Heart right ventricle (tissue), 16 donors: ENCODE measurements around the gene LYRM2. TPM values are rescaled to one million over a fixed set of nuclear protein-coding genes. Genes with fewer than 3 reads are reported as not detected.
A peak's percentile ranks its signal among the peaks of the same experiment; 100 is the strongest.

Source experiments
- ATAC-seq, 8 donors: fragments of 200-7000 bp; cut with Tn5 transposase; one replicate each; pipeline ENCODE4 v1.9.1; 2020; ENCODE audit warnings: mild to moderate bottlenecking in 8 of 8, moderate library complexity in 8 of 8, moderate number of reproducible peaks in 1 of 8
- DNase-seq, 2 donors: peaks; one replicate each; pipeline ENCODE4 v3.0.0-alpha.2; 2020
- H3K27ac ChIP-seq, 10 donors: fragments of 200-600 bp; sonication (generic) in 2 of 10; one replicate each; pipeline versions ENCODE4 v1.5.0 to v1.8.0; 2020 to 2022; ENCODE audit warnings: mild to moderate bottlenecking in 3 of 10
- H3K27me3 ChIP-seq, 7 donors: fragments of 200-600 bp; one replicate each; pipeline ENCODE4 v1.8.0; 2021 to 2022; ENCODE audit warnings: mild to moderate bottlenecking in 2 of 7
- H3K36me3 ChIP-seq, 9 donors: fragments of 200-600 bp; sonication (generic) in 1 of 9; one replicate each; pipeline versions ENCODE4 v1.5.0 to v1.8.0; 2020 to 2022; ENCODE audit warnings: mild to moderate bottlenecking in 2 of 9
- H3K4me1 ChIP-seq, 9 donors: fragments of 200-600 bp; sonication (generic) in 1 of 9; one replicate each; pipeline versions ENCODE4 v1.5.0 to v1.8.0; 2020 to 2022; ENCODE audit warnings: mild to moderate bottlenecking in 4 of 9
- H3K4me3 ChIP-seq, 10 donors: fragments of 200-600 bp; sonication (generic) in 2 of 10; one replicate each; pipeline versions ENCODE4 v1.5.0 to v1.8.0; 2020 to 2022; ENCODE audit warnings: mild to moderate bottlenecking in 7 of 10, moderate library complexity in 2 of 10
- H3K9me3 ChIP-seq, 11 donors: fragments of 200-600 bp in 10 of 11; sonication (generic) in 2 of 11; one replicate each; pipeline versions ENCODE4 v1.5.0 to v1.8.0; 2013 to 2022; ENCODE audit warnings: mild to moderate bottlenecking in 2 of 11, control low read depth in 1 of 11, moderate library complexity in 1 of 11
- WGBS, 2 donors: extraction: QIAGEN DNeasy Blood & Tissue Kit; methylation state at CpG; one replicate each; pipeline ENCODE4 v1.1.7; 2013; ENCODE audit warnings: inconsistent platforms in 1 of 2; 5-methylcytosine and 5-hydroxymethylcytosine counted together
- intact Hi-C, 10 donors: fragments of 100-400 bp; cut with DNase I; formaldehyde crosslinking; loops; one replicate each; pipeline versions ENCODE4 v1.11.1 to v1.14.2; 2022
- polyA plus RNA-seq, 2 donors: library from polyadenylated mRNA; stranded (reverse); fragments of 200-250 nt; gene quantifications; one replicate each; pipeline ENCODE4 v1.2.3, GENCODE V29; 2013
- total RNA-seq, 10 donors: library from RNA; stranded (reverse); fragmentation: NEBNext Ultra II Directional in 3 of 10; extraction: Animal tissue kit (Norgen Biotek cat#: 25700) in 3 of 10; gene quantifications; one replicate each; pipeline versions ENCODE4 v1.2.1 to v1.2.4, GENCODE V29; 2021 to 2023
- TF ChIP-seq, protein P1 (sequence below), 9 donors: fragments of 200-600 bp; sonication (generic) in 2 of 9; IDR thresholded peaks; one replicate each; pipeline versions ENCODE4 v1.5.0 to v1.8.0; 2021 to 2022; ENCODE audit warnings: antibody characterized with exemption in 9 of 9, mild to moderate bottlenecking in 5 of 9, moderate library complexity in 1 of 9
- donor health status: Arrhythmogenic right ventricular cardiomyopathy.
- donor health status: ischemic (EF 13 %, LVEDD 7.1; RV severe dilation, severe dysfunction).
- donor health status: healthy with polysubstance abuse.
- donor health status: DM: no; HTN: yes; CAD: no.
- donor health status: DM: no; HTN: no; CAD: no.
- donor health status: ischemic (EF 25% LVEDD 6.9; RV normal size, moderate dysfunction).
- donor health status: ischemic (EF 25% LVEDD 5.7; RV mildly dilated, moderate dysfunction).
- donor health status: healthy.
- donor health status: DM: yes; HTN: yes; CAD: no.
- donor health status: Ischemic cardiomyopathy.
- donor health status: ischemic (EF 35%, LVEDD 5.7; RV mildly dilated, moderate dysfunction).
- donor health status: nonischemic (EF 11% LVEDD 7.7; RV severe dilation, severe dysfunction).
- donor health status: DM: yes; HTN: yes; CAD: no.
- donor health status: PGD.
- donor health status: ischemic (EF 29% LVEDD 5.4; RV normal size, mild dysfunction).
- donor health status: nonischemic (EF 23%, LVEDD 6.1; RV moderate dilation, normal function).

LYRM2 gene
- total and polyA plus RNA-seq, 12 donors: 10.9 to 58.2 (median 46.8) TPM

GRCh38 chr6:89678531-89678930 lies 40.0 kb upstream of the LYRM2 start:
- Histone ChIP-seq H3K4me1 (peaks cover 0 to 34% (median 15%) of the 10 kb centered on the region in 9 donors), H3K4me3 (no peak overlapping the region), H3K27ac (no peak overlapping the region), H3K9me3 (no peaks in the 10 kb centered on the region), H3K27me3 (no peaks in the 10 kb centered on the region), H3K36me3 (peaks cover 0 to 99% (median 20%) of the 10 kb centered on the region in 9 donors)
- DNase-seq: no peak
- intact Hi-C loops: no loop called here
- ATAC-seq: no peak
- TF ChIP-seq, protein P1, sequence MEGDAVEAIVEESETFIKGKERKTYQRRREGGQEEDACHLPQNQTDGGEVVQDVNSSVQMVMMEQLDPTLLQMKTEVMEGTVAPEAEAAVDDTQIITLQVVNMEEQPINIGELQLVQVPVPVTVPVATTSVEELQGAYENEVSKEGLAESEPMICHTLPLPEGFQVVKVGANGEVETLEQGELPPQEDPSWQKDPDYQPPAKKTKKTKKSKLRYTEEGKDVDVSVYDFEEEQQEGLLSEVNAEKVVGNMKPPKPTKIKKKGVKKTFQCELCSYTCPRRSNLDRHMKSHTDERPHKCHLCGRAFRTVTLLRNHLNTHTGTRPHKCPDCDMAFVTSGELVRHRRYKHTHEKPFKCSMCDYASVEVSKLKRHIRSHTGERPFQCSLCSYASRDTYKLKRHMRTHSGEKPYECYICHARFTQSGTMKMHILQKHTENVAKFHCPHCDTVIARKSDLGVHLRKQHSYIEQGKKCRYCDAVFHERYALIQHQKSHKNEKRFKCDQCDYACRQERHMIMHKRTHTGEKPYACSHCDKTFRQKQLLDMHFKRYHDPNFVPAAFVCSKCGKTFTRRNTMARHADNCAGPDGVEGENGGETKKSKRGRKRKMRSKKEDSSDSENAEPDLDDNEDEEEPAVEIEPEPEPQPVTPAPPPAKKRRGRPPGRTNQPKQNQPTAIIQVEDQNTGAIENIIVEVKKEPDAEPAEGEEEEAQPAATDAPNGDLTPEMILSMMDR (IDR thresholded peaks at IDR 0.05): no peak
- WGBS, 2 donors: 97 to 99% methylated on average over 3 of the region's 3 CpGs

DNA sequence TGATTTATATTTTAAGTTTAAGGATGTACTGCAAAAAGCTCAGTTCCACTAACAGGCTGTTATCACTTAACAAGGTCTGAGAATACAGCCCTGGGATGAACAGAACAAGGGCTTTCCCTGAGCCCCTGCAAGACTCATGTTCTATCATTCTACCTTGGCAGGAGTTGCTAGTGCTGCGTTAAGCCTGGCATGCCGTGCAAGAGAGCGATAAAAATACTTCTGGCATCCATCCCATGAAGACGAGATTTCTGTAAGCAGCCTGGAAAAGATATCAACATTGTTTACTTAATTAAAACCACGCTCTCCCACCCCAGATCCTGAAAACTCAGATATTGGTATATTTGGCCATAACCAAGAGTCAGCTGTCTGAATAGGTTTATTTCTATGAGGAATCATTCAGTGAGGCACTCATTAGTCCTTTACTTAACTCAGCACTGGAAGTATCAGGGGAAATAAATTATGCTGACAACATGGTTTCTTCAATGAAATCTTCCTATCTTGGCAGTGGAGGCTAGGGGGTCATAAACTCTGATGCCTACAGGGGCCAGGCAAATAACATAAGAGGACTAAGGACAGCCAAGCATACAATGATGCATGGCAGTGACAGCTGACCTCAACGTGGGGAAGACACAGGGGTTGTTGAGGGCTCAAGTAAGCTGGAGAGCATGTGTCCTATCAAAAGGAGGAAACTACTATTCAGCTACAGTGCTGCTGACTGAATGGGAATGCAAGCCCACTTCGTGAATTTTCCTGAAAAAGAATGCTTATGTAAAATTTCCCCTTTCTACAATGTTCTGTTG lies 37.6 kb upstream of the LYRM2 start:
- peak overlapping the region in 5 of 10 donors; percentile 11 to 42 (median 29) for H3K27ac ChIP-seq

DNA sequence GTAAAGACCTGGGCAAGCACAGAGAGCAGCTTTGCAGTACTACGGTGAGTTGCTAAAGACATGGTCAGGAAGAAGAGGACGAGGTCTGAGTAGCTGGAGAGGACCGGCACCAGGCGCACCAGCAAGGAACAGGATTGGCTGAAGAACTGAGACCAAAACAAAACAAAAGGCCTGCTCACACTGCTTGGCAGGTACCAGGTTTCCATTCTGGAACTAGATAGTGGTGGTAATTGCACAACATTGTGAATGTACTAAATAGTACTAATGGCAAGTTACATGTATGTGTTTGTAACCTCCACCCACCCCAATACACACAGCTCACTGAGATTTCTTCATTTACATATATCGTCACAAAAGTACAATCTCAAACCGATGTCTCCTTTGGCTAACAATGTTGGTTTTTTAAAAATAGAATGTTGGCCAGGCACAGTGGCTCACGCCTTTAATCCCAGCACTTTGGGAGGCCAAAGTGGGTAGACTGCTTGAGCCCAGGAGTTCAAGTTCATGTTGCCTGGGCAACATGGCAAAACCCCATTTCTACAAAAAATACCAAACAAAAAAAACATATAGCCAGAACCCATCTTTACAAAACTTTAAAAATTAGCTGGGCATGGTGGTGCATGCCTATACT lies 32.5 kb upstream of the LYRM2 start:
- DNase-seq: no peak
- 71 to 73% methylated on average over 7 of the region's 7 CpGs for WGBS, 2 donors
- intact Hi-C loops: no loop called here
- H3K27ac ChIP-seq: peak overlapping the region in 7 of 10 donors; percentile 16 to 68 (median 46)
- TF ChIP-seq, protein P1 (IDR thresholded peaks at IDR 0.05): no peak
- peak in 7 of 8 donors; percentile 20 to 84 (median 71) for ATAC-seq
- H3K27me3 ChIP-seq: no peaks in the 10 kb centered on the region
- peaks cover 0 to 98% (median 47%) of the 10 kb centered on the region in 9 donors for H3K36me3 ChIP-seq
- peaks cover 0 to 43% (median 23%) of the 10 kb centered on the region in 9 donors for H3K4me1 ChIP-seq
- H3K4me3 ChIP-seq: no peak overlapping the region
- H3K9me3 ChIP-seq: no peaks in the 10 kb centered on the region

More for the DNA sequence above, 37.6 kb upstream of the LYRM2 start:
- H3K9me3 ChIP-seq: no peaks in the 10 kb centered on the region
- peaks cover 0 to 100% (median 41%) of the 10 kb centered on the region in 9 donors for H3K36me3 ChIP-seq
- DNase-seq: peak in 1 of 2 donors; percentile 36
- peak in 7 of 8 donors; percentile 27 to 65 (median 54) for ATAC-seq
- WGBS, 2 donors: 32 to 34% methylated on average over 7 of the region's 7 CpGs
- intact Hi-C loops: no loop called here
- H3K4me3 ChIP-seq: no peak overlapping the region
- H3K27me3 ChIP-seq: no peaks in the 10 kb centered on the region
- H3K4me1 ChIP-seq: peaks cover 0 to 39% (median 21%) of the 10 kb centered on the region in 9 donors
- TF ChIP-seq, protein P1 (IDR thresholded peaks at IDR 0.05): no peak

DNA sequence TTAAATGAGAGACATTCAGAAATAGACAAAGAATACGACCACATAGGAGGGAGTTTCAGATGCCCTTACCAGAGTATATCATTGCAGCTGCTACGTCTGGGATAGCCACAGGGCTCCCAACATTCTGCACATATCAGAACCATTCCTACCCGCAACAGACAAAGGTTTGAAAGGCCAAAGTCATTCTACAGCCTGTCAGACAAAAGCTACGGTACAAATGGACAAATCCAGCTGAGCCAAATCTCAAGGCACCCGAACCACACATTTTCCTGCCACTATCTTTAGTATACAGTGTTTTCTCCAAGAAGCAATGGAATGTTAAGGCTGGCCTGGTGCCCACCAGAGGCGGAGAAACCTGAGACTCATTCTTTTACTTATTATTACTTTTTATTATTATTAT lies 30.5 kb upstream of the LYRM2 start:
- peaks cover 0 to 35% (median 15%) of the 10 kb centered on the region in 9 donors for H3K4me1 ChIP-seq
- H3K36me3 ChIP-seq: peaks cover 0 to 96% (median 46%) of the 10 kb centered on the region in 9 donors
- no peak for DNase-seq
- WGBS, 2 donors: 43 to 50% methylated on average over 6 of the region's 6 CpGs
- ATAC-seq: peak in 4 of 8 donors; percentile 36 to 69 (median 59)
- TF ChIP-seq, protein P1 (IDR thresholded peaks at IDR 0.05): no peak
- no peaks in the 10 kb centered on the region for H3K27me3 ChIP-seq
- no peak overlapping the region for H3K4me3 ChIP-seq
- intact Hi-C loops: no loop called here
- H3K27ac ChIP-seq: peak overlapping the region in 5 of 10 donors; percentile 27 to 72 (median 36)
- no peaks in the 10 kb centered on the region for H3K9me3 ChIP-seq
